Measurements from ENCODE around the gene CLECL1.
"Not testable (repeated sequence)": the region's sequence is repeated elsewhere in the genome, so short reads cannot be mapped to it uniquely, and the experiment has no call there.

CLECL1 gene

GRCh38 chr12:9718968-9719367 is 13.9 kb downstream of the CLECL1 start:
- no peak for DNase-seq

- no peak for DNase-seq
Observed at GRCh38 chr12:9717070-9717925, 15.6 kb downstream of the CLECL1 start.

GRCh38 chr12:9713032-9713558 is 19.8 kb downstream of the CLECL1 start:
- not testable (repeated sequence) for DNase-seq

- DNase-seq, result no peak
Observed at GRCh38 chr12:9711664-9712063, 21.2 kb downstream of the CLECL1 start.

- no peak for DNase-seq
Observed at GRCh38 chr12:9710584-9711375, 22.1 kb downstream of the CLECL1 start.

- DNase-seq, result no peak
Observed at GRCh38 chr12:9708853-9709252, 24.0 kb downstream of the CLECL1 start.

GRCh38 chr12:9707864-9708808 is 24.8 kb downstream of the CLECL1 start:
- DNase-seq, result peak; percentile 65

- no peak for DNase-seq
Observed at GRCh38 chr12:9707356-9707755, 25.5 kb downstream of the CLECL1 start.

- DNase-seq, result no peak
Observed at GRCh38 chr12:9706086-9706685, 26.7 kb downstream of the CLECL1 start.

- DNase-seq, result not testable (repeated sequence)
Observed at GRCh38 chr12:9704561-9704960, 28.3 kb downstream of the CLECL1 start.

GRCh38 chr12:9702255-9702654 is 30.6 kb downstream of the CLECL1 start:
- DNase-seq, result no peak

GRCh38 chr12:9701380-9702154 is 31.3 kb downstream of the CLECL1 start:
- DNase-seq, result no peak

GRCh38 chr12:9700606-9700956 is 32.3 kb downstream of the CLECL1 start:
- no peak for DNase-seq

GRCh38 chr12:9699898-9700605 is 32.8 kb downstream of the CLECL1 start:
- no peak for DNase-seq

GRCh38 chr12:9699269-9699897 is 33.5 kb downstream of the CLECL1 start:
- no peak for DNase-seq

- no peak for DNase-seq
Observed at GRCh38 chr12:9698681-9699080, 34.2 kb downstream of the CLECL1 start.

- no peak for DNase-seq
Observed at GRCh38 chr12:9697619-9698018, 35.3 kb downstream of the CLECL1 start.

- DNase-seq, result not testable (repeated sequence)
Observed at GRCh38 chr12:9695661-9696060, 37.2 kb downstream of the CLECL1 start.

- DNase-seq, result not testable (repeated sequence)
Observed at GRCh38 chr12:9695150-9695549, 37.7 kb downstream of the CLECL1 start.

GRCh38 chr12:9694241-9694640 is 38.7 kb downstream of the CLECL1 start:
- DNase-seq, result no peak

Measured in eye (tissue), 1 donor.